ENCODE measurements around the gene ITGAV. TPM values are rescaled to one million over a fixed set of nuclear protein-coding genes. Genes with fewer than 3 reads are reported as not detected.

ITGAV gene
- total and polyA plus RNA-seq, 4 donors, result 6.6 to 31.3 (median 12.0) TPM

DNA sequence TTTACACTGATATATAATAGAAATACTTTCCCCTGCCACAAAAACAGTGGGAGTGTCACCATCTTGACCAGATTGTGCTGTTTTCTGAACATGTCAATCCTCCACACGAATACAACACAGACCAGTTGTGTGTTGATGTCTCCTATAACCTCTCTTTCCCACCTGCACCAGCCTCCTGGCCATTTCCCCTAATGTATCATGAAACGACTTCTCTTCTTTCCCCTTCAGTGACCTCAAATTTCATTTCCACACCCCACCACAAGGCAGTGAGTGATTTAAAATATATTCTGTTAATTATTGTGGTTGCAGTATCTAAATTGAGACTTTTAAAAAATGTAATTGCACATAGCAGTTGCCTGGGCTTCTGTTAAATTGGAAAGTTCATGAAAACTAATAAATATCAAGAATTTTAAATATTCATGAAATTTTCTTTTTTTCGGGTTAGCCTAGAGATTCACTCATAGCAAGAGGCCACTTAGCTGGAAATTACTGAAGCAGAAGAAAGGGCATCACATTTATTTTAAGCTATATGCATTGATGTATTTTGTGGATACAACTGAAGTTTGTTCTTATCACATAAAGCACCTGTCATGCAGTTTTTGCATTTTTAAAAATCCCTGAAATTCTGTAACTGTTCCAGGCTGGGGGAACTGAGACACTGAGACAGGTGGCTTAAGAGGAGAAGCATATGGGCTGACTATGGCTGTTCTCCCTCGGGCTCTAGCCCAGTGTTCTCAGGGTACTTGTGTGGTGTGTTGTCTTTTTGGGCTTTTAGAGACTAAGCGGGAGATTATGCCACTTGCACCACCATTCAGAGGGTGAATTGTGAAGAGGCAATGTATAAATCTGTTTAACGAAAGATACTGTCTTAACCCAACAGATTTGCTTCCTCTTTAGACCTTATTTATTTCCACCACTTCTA is 119.9 kb downstream of the ITGAV start:
- Histone ChIP-seq H3K4me3 (ENCODE audit: low read depth in 1 of 3, low read length in 3 of 3) (no peak overlapping the region), H3K36me3 (ENCODE audit: control insufficient read depth in 4 of 4, insufficient read depth in 3 of 4, low read depth in 1 of 4, low read length in 3 of 4) (no peaks in the 10 kb centered on the region), H3K27me3 (ENCODE audit: control insufficient read depth in 4 of 4, insufficient read depth in 4 of 4, low read length in 3 of 4) (no peaks in the 10 kb centered on the region), H3K9me3 (ENCODE audit: control insufficient read depth in 4 of 4, low read length in 3 of 4) (no peaks in the 10 kb centered on the region), H3K4me1 (ENCODE audit: control insufficient read depth in 4 of 4, insufficient read depth in 4 of 4, low read length in 3 of 4) (no peaks in the 10 kb centered on the region), H3K9ac (ENCODE audit: low read depth in 1 of 2, low read length in 2 of 2) (no peak overlapping the region), H3K27ac (ENCODE audit: low read depth in 1 of 2, low read length in 2 of 2) (no peak overlapping the region)
- DNase-seq (ENCODE audit: low spot score), result no peak
- TF ChIP-seq HNF4G (IDR thresholded peaks at IDR 0.05) (no peak), SP1 (IDR thresholded peaks at IDR 0.05) (no peak), HNF4A (conservative IDR thresholded peaks at IDR 0.05) (no peak), GABPA (IDR thresholded peaks at IDR 0.05 in 1 of 2, conservative IDR thresholded peaks at IDR 0.05 in 1 of 2) (no peak), ATF3 (IDR thresholded peaks at IDR 0.05) (no peak), JUND (IDR thresholded peaks at IDR 0.05) (no peak), YY1 (IDR thresholded peaks at IDR 0.05) (no peak), TAF1 (conservative IDR thresholded peaks at IDR 0.05) (no peak), RXRA (IDR thresholded peaks at IDR 0.05) (no peak), REST (IDR thresholded peaks at IDR 0.05) (no peak), EGR1 (IDR thresholded peaks at IDR 0.05; ENCODE audit: low read depth in 2 of 2) (no peak), RAD21 (IDR thresholded peaks at IDR 0.05) (no peak), FOXA1 (IDR thresholded peaks at IDR 0.05) (no peak), NR2F2 (IDR thresholded peaks at IDR 0.05) (no peak), FOXA2 (IDR thresholded peaks at IDR 0.05) (no peak)
- TF ChIP-seq, protein P1, sequence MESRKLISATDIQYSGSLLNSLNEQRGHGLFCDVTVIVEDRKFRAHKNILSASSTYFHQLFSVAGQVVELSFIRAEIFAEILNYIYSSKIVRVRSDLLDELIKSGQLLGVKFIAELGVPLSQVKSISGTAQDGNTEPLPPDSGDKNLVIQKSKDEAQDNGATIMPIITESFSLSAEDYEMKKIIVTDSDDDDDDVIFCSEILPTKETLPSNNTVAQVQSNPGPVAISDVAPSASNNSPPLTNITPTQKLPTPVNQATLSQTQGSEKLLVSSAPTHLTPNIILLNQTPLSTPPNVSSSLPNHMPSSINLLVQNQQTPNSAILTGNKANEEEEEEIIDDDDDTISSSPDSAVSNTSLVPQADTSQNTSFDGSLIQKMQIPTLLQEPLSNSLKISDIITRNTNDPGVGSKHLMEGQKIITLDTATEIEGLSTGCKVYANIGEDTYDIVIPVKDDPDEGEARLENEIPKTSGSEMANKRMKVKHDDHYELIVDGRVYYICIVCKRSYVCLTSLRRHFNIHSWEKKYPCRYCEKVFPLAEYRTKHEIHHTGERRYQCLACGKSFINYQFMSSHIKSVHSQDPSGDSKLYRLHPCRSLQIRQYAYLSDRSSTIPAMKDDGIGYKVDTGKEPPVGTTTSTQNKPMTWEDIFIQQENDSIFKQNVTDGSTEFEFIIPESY (IDR thresholded peaks at IDR 0.05), result no peak
- TF ChIP-seq, protein P2, sequence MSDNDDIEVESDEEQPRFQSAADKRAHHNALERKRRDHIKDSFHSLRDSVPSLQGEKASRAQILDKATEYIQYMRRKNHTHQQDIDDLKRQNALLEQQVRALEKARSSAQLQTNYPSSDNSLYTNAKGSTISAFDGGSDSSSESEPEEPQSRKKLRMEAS (IDR thresholded peaks at IDR 0.05), result no peak
- TF ChIP-seq, protein P3, sequence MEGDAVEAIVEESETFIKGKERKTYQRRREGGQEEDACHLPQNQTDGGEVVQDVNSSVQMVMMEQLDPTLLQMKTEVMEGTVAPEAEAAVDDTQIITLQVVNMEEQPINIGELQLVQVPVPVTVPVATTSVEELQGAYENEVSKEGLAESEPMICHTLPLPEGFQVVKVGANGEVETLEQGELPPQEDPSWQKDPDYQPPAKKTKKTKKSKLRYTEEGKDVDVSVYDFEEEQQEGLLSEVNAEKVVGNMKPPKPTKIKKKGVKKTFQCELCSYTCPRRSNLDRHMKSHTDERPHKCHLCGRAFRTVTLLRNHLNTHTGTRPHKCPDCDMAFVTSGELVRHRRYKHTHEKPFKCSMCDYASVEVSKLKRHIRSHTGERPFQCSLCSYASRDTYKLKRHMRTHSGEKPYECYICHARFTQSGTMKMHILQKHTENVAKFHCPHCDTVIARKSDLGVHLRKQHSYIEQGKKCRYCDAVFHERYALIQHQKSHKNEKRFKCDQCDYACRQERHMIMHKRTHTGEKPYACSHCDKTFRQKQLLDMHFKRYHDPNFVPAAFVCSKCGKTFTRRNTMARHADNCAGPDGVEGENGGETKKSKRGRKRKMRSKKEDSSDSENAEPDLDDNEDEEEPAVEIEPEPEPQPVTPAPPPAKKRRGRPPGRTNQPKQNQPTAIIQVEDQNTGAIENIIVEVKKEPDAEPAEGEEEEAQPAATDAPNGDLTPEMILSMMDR (IDR thresholded peaks at IDR 0.05; ENCODE audit: low read depth, low read length, missing input control), result no peak
- WGBS, result 81% methylated on average over 6 of the region's 6 CpGs

Data from liver (tissue), 9 donors.